PC-3 (cell line): Measurements from ENCODE around the gene SAP30BP. TPM values are rescaled to one million over a fixed set of nuclear protein-coding genes. Genes with fewer than 3 reads are reported as not detected.

Experiments
- ATAC-seq: fragments of 200-7000 bp; cut with Tn5 transposase; 2 replicates; pipeline ENCODE4 v1.9.1; 2020; ENCODE audit warnings: mild to moderate bottlenecking, moderate library complexity
- BruUV-seq: library from RNA; stranded (reverse); fragments of 400-500 nt; replicated peaks from 2 replicates; lab custom pipeline; 2021; lab: Mats Ljungman, UMichigan
- CTCF ChIA-PET: fragments of 300-600 bp; sonication (Branson Sonifier 250); formaldehyde crosslinking; loops from one replicate; lab custom pipeline; 2022; ENCODE audit warnings: antibody characterized with exemption; lab: Charles Lee
- POLR2A ChIA-PET: fragments of 300-600 bp; sonication (Branson Sonifier 250); formaldehyde crosslinking; loops from one replicate; lab custom pipeline; 2022; ENCODE audit warnings: antibody characterized with exemption; ENCODE audit not compliant: unreplicated experiment; lab: Charles Lee
- DNase-seq: peaks from one replicate; pipeline ENCODE4 v3.0.0-alpha.2; 2015
- H2AFZ ChIP-seq: fragments of 300-600 bp; sonication (generic); 2 replicates; pipeline ENCODE4 v1.6.0; 2016; ENCODE audit warnings: antibody characterized with exemption, low read length
- H3F3A ChIP-seq: fragments of 300-600 bp; sonication (generic); one replicate; pipeline ENCODE4 v1.6.0; 2017; ENCODE audit warnings: antibody characterized with exemption, low read length, control low read depth, mild to moderate bottlenecking; ENCODE audit not compliant: unreplicated experiment
- H3K27ac ChIP-seq: fragments of 300-600 bp; sonication (generic); 2 replicates; pipeline ENCODE4 v1.5.1; 2016; ENCODE audit warnings: mild to moderate bottlenecking, low read length
- H3K27me3 ChIP-seq: fragments of 300-600 bp; sonication (generic); 2 replicates; pipeline ENCODE4 v1.6.1; 2016; ENCODE audit warnings: low read length, mixed read lengths
- H3K36me3 ChIP-seq: fragments of 300-600 bp; sonication (generic); 2 replicates; pipeline ENCODE4 v1.6.1; 2016; ENCODE audit warnings: low read depth, mixed run types, low read length, mixed read lengths
- H3K4me1 ChIP-seq: fragments of 300-600 bp; sonication (generic); 2 replicates; pipeline ENCODE4 v1.5.1; 2016; ENCODE audit warnings: low read length; ENCODE audit not compliant: insufficient read depth
- H3K4me2 ChIP-seq: fragments of 300-600 bp; sonication (generic); 2 replicates; pipeline ENCODE4 v1.6.0; 2016; ENCODE audit warnings: low read length
- H3K4me3 ChIP-seq: fragments of 300-600 bp; sonication (generic); 2 replicates; pipeline ENCODE4 v1.5.1; 2016; ENCODE audit warnings: mild to moderate bottlenecking, low read length, mixed read lengths
- H3K79me2 ChIP-seq: fragments of 300-600 bp; sonication (generic); 2 replicates; pipeline ENCODE4 v1.6.1; 2017; ENCODE audit warnings: low read length, mixed read lengths
- H3K9ac ChIP-seq: fragments of 300-600 bp; sonication (generic); 2 replicates; pipeline ENCODE4 v1.6.0; 2016; ENCODE audit warnings: mild to moderate bottlenecking, low read length
- H3K9me2 ChIP-seq: fragments of 300-600 bp; sonication (generic); replicated peaks from 2 replicates; pipeline ENCODE4 v1.6.1; 2016; ENCODE audit warnings: mixed run types, low read length, mixed read lengths
- H3K9me3 ChIP-seq: fragments of 300-600 bp; sonication (generic); 2 replicates; pipeline ENCODE4 v1.6.1; 2016; ENCODE audit warnings: low read length, mixed read lengths
- H4K20me1 ChIP-seq: fragments of 300-600 bp; sonication (generic); 2 replicates; pipeline ENCODE4 v1.6.1; 2016; ENCODE audit warnings: low read length, mixed read lengths
- CTCF ChIP-seq: fragments of 300-600 bp; sonication (generic); conservative IDR thresholded peaks from 2 replicates; pipeline ENCODE4 v1.5.1; 2017; ENCODE audit warnings: antibody characterized with exemption, low read depth, mild to moderate bottlenecking, low read length
- EZH2 ChIP-seq: fragments of 300-600 bp; sonication (generic); IDR thresholded peaks from one replicate; pipeline ENCODE4 v1.6.1; 2017; ENCODE audit warnings: antibody characterized with exemption, mild to moderate bottlenecking, low read length; ENCODE audit not compliant: unreplicated experiment
- EZH2phosphoT487 ChIP-seq: fragments of 300-600 bp; sonication (generic); IDR thresholded peaks from 2 replicates; pipeline ENCODE4 v1.6.1; 2018; ENCODE audit warnings: mild to moderate bottlenecking, antibody characterized with exemption, low read length, borderline replicate concordance
- intact Hi-C: fragments of 100-400 bp; cut with micrococcal nuclease; formaldehyde crosslinking; loops from 2 replicates; pipeline ENCODE4 v1.9.0; 2023
- total RNA-seq: library from RNA; depleted of rRNA; stranded (reverse); fragments of >200 nt; gene quantifications from 2 replicates; pipeline ENCODE4 v1.2.3, GENCODE V29; 2014

Gene SAP30BP
- total RNA-seq, 1 experiment from 2014 or later, result 97.8 TPM

- Histone ChIP-seq H3F3A (no peaks in the 10 kb centered on the region), H2AFZ (no peak overlapping the region), H3K4me3 (no peak overlapping the region), H3K79me2 (no peaks in the 10 kb centered on the region), H3K4me2 (no peak overlapping the region), H3K9me2 (no peaks in the 10 kb centered on the region), H3K36me3 (peaks cover 66% of the 10 kb centered on the region), H3K9ac (no peak overlapping the region), H4K20me1 (no peaks in the 10 kb centered on the region), H3K9me3 (no peaks in the 10 kb centered on the region), H3K27ac (no peak overlapping the region), H3K27me3 (no peaks in the 10 kb centered on the region), H3K4me1 (no peaks in the 10 kb centered on the region)
- intact Hi-C loops, result no loop called here
- BruUV-seq, result no TSS peak
- DNase-seq, result no peak
- POLR2A ChIA-PET, result no interaction called here
- no peak for ATAC-seq
- CTCF ChIA-PET, result interaction anchor here (0.7 kb wide), 1 partner anchor 103 kb away, joined by 8 read pairs; no protein-coding TSS in a partner anchor
- TF ChIP-seq CTCF (no peak), EZH2 (no peak), EZH2phosphoT487 (no peak)
Observed at GRCh38 chr17:75733471-75733870, 66.3 kb downstream of the SAP30BP start.

- no TSS peak for BruUV-seq
Observed at GRCh38 chr17:75734674-75735294, 67.6 kb downstream of the SAP30BP start.

More at GRCh38 chr17:75734674-75735294, 67.6 kb downstream of the SAP30BP start:
- Histone ChIP-seq H3K9ac (no peak overlapping the region), H3K79me2 (no peaks in the 10 kb centered on the region), H3K27ac (no peak overlapping the region), H3K4me3 (no peak overlapping the region), H4K20me1 (no peaks in the 10 kb centered on the region), H3F3A (no peaks in the 10 kb centered on the region), H3K4me2 (no peak overlapping the region), H3K4me1 (no peaks in the 10 kb centered on the region), H3K36me3 (peaks cover 69% of the 10 kb centered on the region), H3K27me3 (no peaks in the 10 kb centered on the region), H3K9me3 (no peaks in the 10 kb centered on the region), H2AFZ (no peak overlapping the region), H3K9me2 (no peaks in the 10 kb centered on the region)
- intact Hi-C loops, result no loop called here
- TF ChIP-seq CTCF, result no peak
- no peak for TF ChIP-seq EZH2
- no peak for TF ChIP-seq EZH2phosphoT487
- no peak for DNase-seq
- POLR2A ChIA-PET, result no interaction called here
- ATAC-seq, result no peak
- CTCF ChIA-PET, result interaction anchor here (0.6 to 0.7 kb wide), 2 partner anchors 11 to 55 kb away, joined by 4 to 5 read pairs; no protein-coding TSS in a partner anchor
